NCI-H2107 treated with DMSO at 0.1 percent for 48 hours (cell line): ENCODE results near the gene ADGRG2.

Experiments used
- DNase-seq: peaks from one replicate; lab custom pipeline; 2025; ENCODE audit not compliant: unreplicated experiment; lab: John Stamatoyannopoulos, UW

ADGRG2 gene

GRCh38 chrX:18962329-18962728 is 159.9 kb downstream of the ADGRG2 start:
- no peak for DNase-seq

- DNase-seq: no peak
Measured at GRCh38 chrX:18961686-18962085, 160.6 kb downstream of the ADGRG2 start.

GRCh38 chrX:18956303-18957032 is 165.8 kb downstream of the ADGRG2 start:
- no peak for DNase-seq

- no peak for DNase-seq
Measured at GRCh38 chrX:18955676-18956075, 166.6 kb downstream of the ADGRG2 start.

GRCh38 chrX:18951032-18951431 is 171.2 kb downstream of the ADGRG2 start:
- DNase-seq: no peak

- DNase-seq: no peak
Measured at GRCh38 chrX:18949944-18950301, 172.3 kb downstream of the ADGRG2 start.

GRCh38 chrX:18949291-18949943 is 172.9 kb downstream of the ADGRG2 start:
- DNase-seq: no peak

- DNase-seq: no peak
Measured at GRCh38 chrX:18946611-18947010, 175.7 kb downstream of the ADGRG2 start.

- no peak for DNase-seq
Measured at GRCh38 chrX:18946157-18946556, 176.1 kb downstream of the ADGRG2 start.

GRCh38 chrX:18945483-18945882 is 176.8 kb downstream of the ADGRG2 start:
- no peak for DNase-seq

GRCh38 chrX:18944482-18944881 is 177.8 kb downstream of the ADGRG2 start:
- no peak for DNase-seq

GRCh38 chrX:18941896-18942295 is 180.4 kb downstream of the ADGRG2 start:
- no peak for DNase-seq
